D721Med (cell line): Measurements from ENCODE around the gene MAP3K21.
A peak's percentile ranks its signal among the peaks of the same experiment; 100 is the strongest.

Experiments
- DNase-seq: peaks from one replicate; pipeline ENCODE4 v3.0.0; 2011; ENCODE audit warnings: low spot score; ENCODE audit not compliant: insufficient read length
- FAIRE-seq: peaks from 2 replicates; lab custom pipeline; 2011; peaks lifted over from hg19 to GRCh38; lab: Jason Lieb, UNC
- CTCF ChIP-seq: IDR thresholded peaks from 2 replicates; pipeline ENCODE4 v1.5.1; 2012; ENCODE audit warnings: mild to moderate bottlenecking, control low read depth; ENCODE audit not compliant: insufficient read depth; ENCODE audit errors: missing control alignments

MAP3K21 gene

GRCh38 chr1:233342086-233342485, 14.6 kb downstream of the MAP3K21 start:
- FAIRE-seq (no peak), DNase-seq (no peak)
- TF ChIP-seq CTCF: no peak

GRCh38 chr1:233343262-233343661, 15.7 kb downstream of the MAP3K21 start:
- TF ChIP-seq CTCF: no peak
- DNase-seq (no peak), FAIRE-seq (peak; percentile 79)

GRCh38 chr1:233347338-233347737, 19.8 kb downstream of the MAP3K21 start:
- no peak for DNase-seq
- no peak for FAIRE-seq
- TF ChIP-seq CTCF: no peak

GRCh38 chr1:233349137-233349536, 21.6 kb downstream of the MAP3K21 start:
- no peak for FAIRE-seq
- DNase-seq: no peak

GRCh38 chr1:233354983-233355382, 27.5 kb downstream of the MAP3K21 start:
- FAIRE-seq (peak; percentile 48), DNase-seq (no peak)
- TF ChIP-seq CTCF: no peak

More at GRCh38 chr1:233349137-233349536, 21.6 kb downstream of the MAP3K21 start:
- TF ChIP-seq CTCF: no peak

- peak; percentile 61 for FAIRE-seq
- no peak for TF ChIP-seq CTCF
These were observed 28.5 kb downstream of the MAP3K21 start for GRCh38 chr1:233355841-233356704.

GRCh38 chr1:233356705-233356987, 29.1 kb downstream of the MAP3K21 start:
- FAIRE-seq (peak; percentile 38), DNase-seq (no peak)
- no peak for TF ChIP-seq CTCF

More at GRCh38 chr1:233355841-233356704, 28.5 kb downstream of the MAP3K21 start:
- no peak for DNase-seq
